Lower leg skin (tissue), 3 donors: ENCODE results near the gene CAPZA1.

Experiments used
- CTCF ChIP-seq, 3 donors: fragments of 450-650 bp; IDR thresholded peaks; one replicate each; pipeline ENCODE4 v1.5.1; 2016; ENCODE audit warnings: antibody characterized with exemption in 3 of 3, mild to moderate bottlenecking in 3 of 3, moderate library complexity in 2 of 3
- POLR2A ChIP-seq, 2 donors: fragments of 450-650 bp; IDR thresholded peaks; one replicate each; pipeline ENCODE4 v1.6.1; 2016 to 2017; ENCODE audit warnings: antibody characterized with exemption in 2 of 2, mild to moderate bottlenecking in 1 of 2, moderate library complexity in 1 of 2

- TF ChIP-seq CTCF (IDR thresholded peaks at IDR 0.05): no peak
- TF ChIP-seq POLR2A (IDR thresholded peaks at IDR 0.05): no peak
These were observed 84.8 kb downstream of the CAPZA1 start for GRCh38 chr1:112704391-112704933.
